DMS153 treated with DMSO at 0.1 percent for 48 hours (cell line): Measurements from ENCODE around the gene JMJD4.

ENCODE experiments used
- DNase-seq: peaks from one replicate; lab custom pipeline; 2025; ENCODE audit not compliant: unreplicated experiment; lab: John Stamatoyannopoulos, UW

JMJD4 gene

GRCh38 chr1:227734856-227735538 is at the start of gene JMJD4, which contains the start of gene SNAP47:
Gene JMJD4, minus strand, starts transcription at chr1:227735302. Its CDS starts 29 bp downstream, at chr1:227735273.
Gene SNAP47, plus strand, starts transcription at chr1:227735435. Its CDS starts 12,302 bp downstream, at chr1:227747737.
- peak; percentile 97 for DNase-seq

GRCh38 chr1:227782226-227782625 is 47.1 kb upstream of the JMJD4 start:
- DNase-seq = no peak

GRCh38 chr1:227781314-227781930 is 46.3 kb upstream of the JMJD4 start:
- DNase-seq = no peak

GRCh38 chr1:227780101-227781044 is 45.3 kb upstream of the JMJD4 start:
- no peak for DNase-seq

- DNase-seq = no peak
Observed at GRCh38 chr1:227779685-227780084, 44.6 kb upstream of the JMJD4 start.

GRCh38 chr1:227779021-227779441 is 43.9 kb upstream of the JMJD4 start:
- no peak for DNase-seq

- no peak for DNase-seq
Observed at GRCh38 chr1:227778401-227778947, 43.4 kb upstream of the JMJD4 start.

- no peak for DNase-seq
Observed at GRCh38 chr1:227777646-227778045, 42.5 kb upstream of the JMJD4 start.

GRCh38 chr1:227777156-227777555 is 42.1 kb upstream of the JMJD4 start:
- DNase-seq = no peak

GRCh38 chr1:227776331-227776771 is 41.2 kb upstream of the JMJD4 start:
- DNase-seq = no peak

- no peak for DNase-seq
Observed at GRCh38 chr1:227775841-227776240, 40.7 kb upstream of the JMJD4 start.

GRCh38 chr1:227774821-227775661 is 39.9 kb upstream of the JMJD4 start:
- DNase-seq = no peak

GRCh38 chr1:227774051-227774731 is 39.1 kb upstream of the JMJD4 start:
- peak; percentile 48 for DNase-seq

GRCh38 chr1:227773558-227773957 is 38.5 kb upstream of the JMJD4 start:
- DNase-seq = no peak

GRCh38 chr1:227771771-227772170 is 36.7 kb upstream of the JMJD4 start:
- DNase-seq = no peak

- DNase-seq = no peak
Observed at GRCh38 chr1:227771326-227771725, 36.2 kb upstream of the JMJD4 start.

GRCh38 chr1:227770812-227771211 is 35.7 kb upstream of the JMJD4 start:
- no peak for DNase-seq

- DNase-seq = no peak
Observed at GRCh38 chr1:227769936-227770494, 34.9 kb upstream of the JMJD4 start.
